BLaER1 treated with 17β-estradiol and CSF1 and Interleukin-3, amounts not matched to agents 10 nM and 100 nM (cell line): ENCODE measurements around the gene GRIN2A.

Experiments
- H3K27ac ChIP-seq, 11 experiments: shearing (Covaris generic); formaldehyde crosslinking; 2 replicates each; pipeline ENCODE4 v1.8.1; 2022
- H3K27me3 ChIP-seq, 11 experiments: shearing (Covaris generic); formaldehyde crosslinking; 2 replicates each; pipeline ENCODE4 v1.8.1; 2022
- H3K36me3 ChIP-seq, 11 experiments: shearing (Covaris generic); formaldehyde crosslinking; 2 replicates each; pipeline ENCODE4 v1.8.1; 2022
- H3K4me1 ChIP-seq, 10 experiments: shearing (Covaris generic); formaldehyde crosslinking; 2 replicates each; pipeline ENCODE4 v1.8.1; 2022
- H3K4me2 ChIP-seq, 11 experiments: shearing (Covaris generic); formaldehyde crosslinking; 2 replicates each; pipeline ENCODE4 v1.8.1; 2022
- H3K4me3 ChIP-seq, 10 experiments: shearing (Covaris generic); formaldehyde crosslinking; 2 replicates each; pipeline ENCODE4 v1.8.1; 2022
- H3K9ac ChIP-seq, 11 experiments: shearing (Covaris generic); formaldehyde crosslinking; 2 replicates each; pipeline ENCODE4 v1.8.1; 2022
- H3K9me3 ChIP-seq, 11 experiments: shearing (Covaris generic); formaldehyde crosslinking; replicated peaks in 1 of 11; 2 replicates each; pipeline ENCODE4 v1.8.1; 2022
- H4K20me1 ChIP-seq, 11 experiments: shearing (Covaris generic); formaldehyde crosslinking; 2 replicates each; pipeline ENCODE4 v1.8.1; 2022
- Cebpa-rat ChIP-seq, 11 experiments: shearing (Covaris generic); IDR thresholded peaks; 2 replicates each; pipeline ENCODE4 v1.8.1; 2022

Gene GRIN2A

DNA sequence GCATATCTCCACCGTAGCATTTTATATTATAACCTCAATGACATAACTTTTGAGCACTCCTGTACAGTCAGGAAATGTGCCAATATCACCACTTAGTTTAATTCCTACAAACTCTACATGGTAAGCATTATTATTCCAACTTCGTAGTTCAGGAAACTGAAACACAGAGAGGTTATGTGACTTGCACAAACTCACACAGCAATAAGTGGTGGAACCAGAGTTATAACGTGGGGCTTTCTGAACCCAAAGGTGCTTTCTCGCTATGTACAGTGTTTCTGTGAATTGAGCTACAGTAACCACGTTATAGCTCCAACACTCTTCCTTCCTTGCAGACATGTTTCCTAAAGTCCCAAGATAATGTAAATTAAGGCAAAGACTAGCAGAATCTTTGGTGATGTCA lies 330.2 kb downstream of the GRIN2A start:
- Histone ChIP-seq H4K20me1 (no peaks in the 10 kb centered on the region), H3K4me1 (peaks cover 0 to 3% (median 0%) of the 10 kb centered on the region in 10 experiments; a peak in 1 of 20 replicates), H3K9ac (no peak overlapping the region), H3K36me3 (no peaks in the 10 kb centered on the region), H3K4me2 (no peak overlapping the region), H3K27me3 (no peaks in the 10 kb centered on the region), H3K27ac (no peak overlapping the region), H3K9me3 (peaks cover 0 to 5% (median 0%) of the 10 kb centered on the region in 11 experiments; a peak in 1 of 22 replicates), H3K4me3 (no peak overlapping the region)
- no peak for TF ChIP-seq Cebpa-rat (IDR thresholded peaks at IDR 0.05)

- H3K9ac ChIP-seq: no peak overlapping the region
- peaks cover 0 to 15% (median 0%) of the 10 kb centered on the region in 10 experiments; a peak in 6 of 20 replicates for H3K4me1 ChIP-seq
- H3K27me3 ChIP-seq: no peaks in the 10 kb centered on the region
- no peak overlapping the region for H3K4me3 ChIP-seq
- H3K27ac ChIP-seq: no peak overlapping the region
- H3K36me3 ChIP-seq: no peaks in the 10 kb centered on the region
- TF ChIP-seq Cebpa-rat (IDR thresholded peaks at IDR 0.05): no peak
- no peak overlapping the region for H3K4me2 ChIP-seq
- peaks cover 0 to 5% (median 0%) of the 10 kb centered on the region in 11 experiments; a peak in 1 of 22 replicates for H3K9me3 ChIP-seq
- no peaks in the 10 kb centered on the region for H4K20me1 ChIP-seq
These were observed 331.4 kb downstream of the GRIN2A start for GRCh38 chr16:9850817-9851216.

DNA sequence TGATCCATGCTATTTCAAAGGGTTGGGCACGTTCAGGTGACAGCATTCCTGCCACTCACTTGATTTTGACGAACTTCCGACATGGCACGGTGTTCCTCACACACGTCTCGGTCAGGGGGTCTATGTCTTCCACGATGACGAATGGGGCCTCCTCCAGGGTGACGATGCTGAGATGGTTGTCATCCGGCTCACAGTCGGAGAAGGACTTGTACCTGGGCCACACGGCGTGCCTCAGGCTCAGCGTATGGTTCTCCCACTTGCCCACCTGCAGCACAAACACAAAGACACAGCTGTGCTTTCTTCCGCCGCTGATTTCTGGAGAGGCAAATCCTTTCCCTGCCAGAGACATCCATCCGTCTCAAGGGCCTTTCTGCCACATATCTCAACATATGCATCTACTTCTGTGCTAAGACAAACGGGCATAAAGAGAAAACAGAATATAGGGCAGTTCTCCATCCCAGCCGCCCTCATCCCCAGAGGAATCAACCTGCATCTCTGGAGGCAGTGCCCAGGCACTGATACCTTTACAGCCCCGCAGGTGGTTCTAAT lies 332.5 kb downstream of the GRIN2A start:
- Histone ChIP-seq H3K4me2 (no peak overlapping the region), H3K4me1 (peaks cover 0 to 24% (median 0%) of the 10 kb centered on the region in 10 experiments; a peak in 6 of 20 replicates), H4K20me1 (no peaks in the 10 kb centered on the region), H3K36me3 (no peaks in the 10 kb centered on the region), H3K27me3 (no peaks in the 10 kb centered on the region), H3K9ac (no peak overlapping the region), H3K4me3 (no peak overlapping the region), H3K9me3 (peaks cover 0 to 5% (median 0%) of the 10 kb centered on the region in 11 experiments; a peak in 1 of 22 replicates), H3K27ac (no peak overlapping the region)
- no peak for TF ChIP-seq Cebpa-rat (IDR thresholded peaks at IDR 0.05)

- no peak for TF ChIP-seq Cebpa-rat (IDR thresholded peaks at IDR 0.05)
- no peak overlapping the region for H3K9ac ChIP-seq
- peak overlapping the region in 2 of 11 experiments; percentile 57 to 67; a peak in 2 of 22 replicates for H3K27ac ChIP-seq
- H3K9me3 ChIP-seq: no peaks in the 10 kb centered on the region
- H4K20me1 ChIP-seq: no peaks in the 10 kb centered on the region
- no peak overlapping the region for H3K4me3 ChIP-seq
- H3K36me3 ChIP-seq: no peaks in the 10 kb centered on the region
- peaks cover 0 to 34% (median 0%) of the 10 kb centered on the region in 10 experiments; a peak in 6 of 20 replicates for H3K4me1 ChIP-seq
- H3K27me3 ChIP-seq: no peaks in the 10 kb centered on the region
- H3K4me2 ChIP-seq: peak overlapping the region in 1 of 11 experiments; percentile 36; a peak in 1 of 22 replicates
These were observed 335.1 kb downstream of the GRIN2A start for GRCh38 chr16:9847146-9847545.

GRCh38 chr16:9846362-9847099 lies 335.7 kb downstream of the GRIN2A start:
- Histone ChIP-seq H3K4me1 (peaks cover 0 to 39% (median 0%) of the 10 kb centered on the region in 10 experiments; a peak in 6 of 20 replicates), H3K27me3 (no peaks in the 10 kb centered on the region), H3K9ac (peak overlapping the region in 2 of 11 experiments; percentile 9 to 13; a peak in 2 of 22 replicates), H3K4me2 (peak overlapping the region in 3 of 11 experiments; percentile 36 to 46 (median 38); a peak in 4 of 22 replicates), H4K20me1 (no peaks in the 10 kb centered on the region), H3K36me3 (no peaks in the 10 kb centered on the region), H3K27ac (peak overlapping the region in 3 of 11 experiments; percentile 30 to 67 (median 57); a peak in 5 of 22 replicates), H3K9me3 (no peaks in the 10 kb centered on the region), H3K4me3 (no peak overlapping the region)
- TF ChIP-seq Cebpa-rat (IDR thresholded peaks at IDR 0.05): no peak

GRCh38 chr16:9845661-9846361 lies 336.4 kb downstream of the GRIN2A start:
- no peak for TF ChIP-seq Cebpa-rat (IDR thresholded peaks at IDR 0.05)
- H3K9ac ChIP-seq: peak overlapping the region in 2 of 11 experiments; percentile 9 to 13; a peak in 2 of 22 replicates
- H3K27ac ChIP-seq: peak overlapping the region in 3 of 11 experiments; percentile 30 to 67 (median 57); a peak in 5 of 22 replicates
- no peak overlapping the region for H3K4me3 ChIP-seq
- peaks cover 0 to 46% (median 0%) of the 10 kb centered on the region in 10 experiments; a peak in 6 of 20 replicates for H3K4me1 ChIP-seq
- no peaks in the 10 kb centered on the region for H3K27me3 ChIP-seq
- H3K4me2 ChIP-seq: peak overlapping the region in 3 of 11 experiments; percentile 36 to 46 (median 38); a peak in 5 of 22 replicates
- no peaks in the 10 kb centered on the region for H3K36me3 ChIP-seq
- H3K9me3 ChIP-seq: no peaks in the 10 kb centered on the region
- H4K20me1 ChIP-seq: no peaks in the 10 kb centered on the region

DNA sequence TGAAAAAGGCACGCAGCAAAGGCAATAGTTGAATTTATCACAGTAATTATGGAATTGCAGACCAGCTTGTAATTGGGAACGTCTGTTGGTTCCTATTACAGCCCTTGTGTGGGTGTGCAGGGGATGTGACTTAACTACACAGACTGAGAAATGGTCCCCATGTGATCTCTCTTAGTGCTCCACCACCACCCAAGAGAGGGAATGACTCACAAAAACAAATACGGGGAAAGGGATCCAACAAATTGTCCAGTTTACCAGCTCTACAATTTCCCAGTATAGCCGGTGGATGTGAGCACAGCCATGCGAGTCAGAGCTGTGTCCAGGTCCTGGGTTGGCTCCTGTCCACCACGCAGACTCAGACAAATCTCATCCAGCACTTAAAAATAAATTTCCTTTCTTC lies 337.9 kb downstream of the GRIN2A start:
- Histone ChIP-seq H3K27me3 (no peaks in the 10 kb centered on the region), H3K4me1 (peaks cover 0 to 51% (median 0%) of the 10 kb centered on the region in 10 experiments; a peak in 6 of 20 replicates)
- TF ChIP-seq Cebpa-rat (IDR thresholded peaks at IDR 0.05): no peak

GRCh38 chr16:9843424-9844018 lies 338.7 kb downstream of the GRIN2A start:
- no peaks in the 10 kb centered on the region for H3K9me3 ChIP-seq
- no peak overlapping the region; a peak in 1 of 22 replicates for H3K27ac ChIP-seq
- no peak overlapping the region for H3K4me3 ChIP-seq
- peaks cover 0 to 51% (median 0%) of the 10 kb centered on the region in 10 experiments; a peak in 6 of 20 replicates for H3K4me1 ChIP-seq
- H4K20me1 ChIP-seq: no peaks in the 10 kb centered on the region
- H3K9ac ChIP-seq: no peak overlapping the region
- TF ChIP-seq Cebpa-rat (IDR thresholded peaks at IDR 0.05): no peak
- peak overlapping the region in 1 of 11 experiments; percentile 28; a peak in 1 of 22 replicates for H3K4me2 ChIP-seq
- H3K27me3 ChIP-seq: no peaks in the 10 kb centered on the region
- no peaks in the 10 kb centered on the region for H3K36me3 ChIP-seq

More for the DNA sequence above, 337.9 kb downstream of the GRIN2A start:
- no peak overlapping the region for H3K9ac ChIP-seq
- H3K27ac ChIP-seq: peak overlapping the region in 1 of 11 experiments; percentile 33; a peak in 1 of 22 replicates
- H4K20me1 ChIP-seq: no peaks in the 10 kb centered on the region
- no peaks in the 10 kb centered on the region for H3K9me3 ChIP-seq
- H3K4me2 ChIP-seq: peak overlapping the region in 2 of 11 experiments; percentile 13 to 28; a peak in 3 of 22 replicates
- H3K36me3 ChIP-seq: no peaks in the 10 kb centered on the region
- no peak overlapping the region for H3K4me3 ChIP-seq
